GM19099 (cell line): ENCODE results near the gene FAM168A.

ENCODE experiments used
- POLR2A ChIP-seq: IDR thresholded peaks from 3 replicates; pipeline ENCODE4 v1.6.1; 2011; ENCODE audit warnings: low read depth; ENCODE audit not compliant: insufficient read length; ENCODE audit errors: extremely low read depth

FAM168A gene

DNA sequence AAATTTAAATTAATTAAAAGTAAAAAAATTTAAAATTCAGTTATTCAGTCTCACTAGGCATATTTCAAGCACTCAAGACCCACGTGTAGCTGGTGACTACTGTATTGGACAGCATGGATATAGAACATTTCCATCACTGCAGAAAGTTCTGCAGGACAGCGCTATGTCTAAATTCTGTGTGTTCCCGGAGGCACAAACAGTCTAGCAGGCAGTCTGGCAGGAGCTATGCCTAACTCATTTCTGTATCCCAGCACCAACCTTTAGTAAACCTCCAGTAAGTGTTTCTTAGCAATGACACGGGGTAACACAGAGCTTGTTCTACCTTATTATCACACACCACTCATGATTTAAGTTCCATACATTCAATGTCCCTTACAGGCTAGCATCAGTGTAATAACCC is 48.5 kb downstream of the FAM168A start:
- no peak for TF ChIP-seq POLR2A

- TF ChIP-seq POLR2A = no peak
Observed at GRCh38 chr11:73547706-73548595, 50.0 kb downstream of the FAM168A start.

DNA sequence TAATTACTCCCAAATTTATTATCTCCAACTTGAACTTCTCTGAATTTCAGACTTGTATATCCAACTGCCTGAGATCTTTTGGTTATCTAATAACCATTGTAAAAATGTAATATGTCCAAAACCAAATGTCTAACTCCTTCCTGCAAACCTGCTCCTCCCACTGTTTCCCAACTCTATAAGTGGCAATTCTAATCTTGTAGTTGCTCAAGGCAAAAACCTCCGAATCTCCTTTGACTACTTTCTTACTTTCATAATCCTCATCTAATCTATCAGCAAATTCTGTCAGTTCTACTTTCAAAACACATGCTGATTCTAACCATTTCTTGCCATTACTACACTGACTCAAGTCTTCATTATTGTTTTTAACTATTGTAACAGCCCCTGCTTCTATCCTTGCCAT is 55.7 kb downstream of the FAM168A start:
- TF ChIP-seq POLR2A = no peak

DNA sequence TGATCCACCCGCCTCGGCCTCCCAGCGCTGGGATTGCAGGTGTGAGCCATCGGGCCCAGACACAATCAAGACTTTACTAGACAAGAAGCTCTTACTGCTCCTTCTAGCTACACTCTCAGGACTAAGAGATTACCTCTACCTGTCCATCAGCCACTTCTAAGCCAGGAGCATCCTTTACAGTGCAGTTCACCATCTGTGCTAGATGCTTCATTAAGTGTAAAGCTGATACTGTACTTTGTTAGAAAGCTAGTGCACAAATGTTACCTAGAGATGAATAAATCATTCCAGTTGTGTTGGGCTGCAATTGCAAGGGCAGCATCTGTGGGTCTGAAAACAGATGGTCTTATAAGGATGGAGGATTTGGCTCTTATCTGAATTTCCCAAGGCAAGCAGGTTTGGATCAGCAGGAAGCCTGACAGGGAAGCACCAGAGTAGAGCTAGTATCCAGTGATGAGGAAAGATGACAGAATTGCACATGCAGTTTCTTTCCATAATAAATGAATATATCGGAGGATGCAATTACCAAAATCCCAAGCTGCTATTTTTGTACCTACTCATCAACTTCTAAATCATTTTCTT is 58.3 kb downstream of the FAM168A start:
- no peak for TF ChIP-seq POLR2A

DNA sequence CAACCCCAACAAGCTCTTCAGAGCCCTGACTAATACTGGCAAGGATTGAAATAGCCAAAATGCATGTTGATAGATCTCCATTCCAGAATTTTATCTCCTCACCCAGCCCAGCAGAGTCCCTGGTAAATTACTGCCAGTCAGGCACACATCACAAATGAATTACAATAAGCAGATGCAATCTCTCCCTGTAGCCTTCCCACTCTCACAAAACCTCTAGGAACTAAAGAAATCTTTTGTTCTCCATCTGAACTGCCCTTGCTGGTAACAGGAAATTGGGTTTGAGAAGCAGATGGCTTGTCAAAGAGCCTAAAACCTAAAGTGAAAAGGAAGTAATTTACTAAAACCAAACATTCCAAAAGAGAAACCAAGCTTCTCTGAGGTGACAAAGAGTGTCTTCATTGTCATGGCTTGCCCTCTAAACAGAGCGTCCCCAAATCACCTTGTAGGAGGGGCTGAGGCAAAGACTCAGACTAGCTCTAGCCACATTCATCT is 59.5 kb downstream of the FAM168A start:
- no peak for TF ChIP-seq POLR2A

- TF ChIP-seq POLR2A = no peak
Observed at GRCh38 chr11:73537969-73538368, 59.9 kb downstream of the FAM168A start.

GRCh38 chr11:73536961-73537360 is 61.0 kb downstream of the FAM168A start:
- TF ChIP-seq POLR2A = no peak

- no peak for TF ChIP-seq POLR2A
Observed at GRCh38 chr11:73532310-73532709, 65.6 kb downstream of the FAM168A start.

DNA sequence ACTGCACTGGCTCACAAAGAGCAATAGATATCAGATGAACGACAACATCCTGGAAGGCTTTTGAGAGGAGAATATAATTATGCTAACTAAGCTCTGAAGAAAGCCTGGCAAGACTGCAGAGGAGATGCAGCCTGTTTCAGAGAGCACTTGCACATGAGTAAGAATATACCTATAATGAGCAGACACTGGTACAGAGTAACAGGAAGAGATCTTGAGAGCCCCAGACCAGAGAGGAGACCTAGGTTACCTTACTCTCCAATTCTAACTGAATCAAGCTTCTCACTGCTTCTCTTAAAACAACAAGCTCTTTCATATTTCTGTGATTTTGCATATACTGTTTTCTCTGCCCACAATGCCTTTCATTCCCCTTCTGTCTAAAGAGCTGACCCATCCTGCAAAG is 66.5 kb downstream of the FAM168A start:
- no peak for TF ChIP-seq POLR2A

DNA sequence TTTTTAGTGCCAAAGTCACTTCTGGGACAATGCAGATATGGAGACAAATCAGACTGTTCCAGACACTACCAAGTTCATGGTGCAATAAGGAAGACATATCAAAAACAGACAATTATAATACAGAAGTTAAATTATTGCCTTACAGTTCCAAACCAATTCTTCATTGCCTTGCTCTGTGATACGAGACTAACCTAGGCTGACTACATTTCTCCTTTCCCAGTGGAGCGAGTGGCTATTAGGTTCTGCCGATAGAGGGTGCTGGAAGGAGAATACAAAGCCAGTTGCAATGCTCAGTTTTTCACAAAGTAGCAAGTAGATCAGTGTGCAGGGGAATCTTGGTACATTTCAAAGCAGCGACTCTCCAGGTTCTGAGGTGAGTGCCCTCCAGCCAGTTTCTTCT is 67.8 kb downstream of the FAM168A start:
- TF ChIP-seq POLR2A = no peak

DNA sequence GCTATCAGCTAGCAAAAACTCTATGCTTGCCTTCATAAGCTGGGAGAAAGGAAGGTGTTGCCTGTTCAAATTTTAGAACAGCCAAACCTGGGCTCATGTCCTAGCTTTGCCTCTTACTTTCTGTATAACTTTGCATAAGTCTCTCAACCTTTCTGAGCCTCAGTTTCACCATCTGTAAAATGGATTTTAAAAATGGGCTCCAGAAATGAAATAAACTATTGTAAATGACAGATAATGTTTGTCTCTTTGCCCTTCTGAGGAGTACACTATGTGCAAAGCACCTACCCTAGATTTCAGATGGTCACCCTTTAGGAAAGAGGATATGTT is 68.7 kb downstream of the FAM168A start:
- no peak for TF ChIP-seq POLR2A

DNA sequence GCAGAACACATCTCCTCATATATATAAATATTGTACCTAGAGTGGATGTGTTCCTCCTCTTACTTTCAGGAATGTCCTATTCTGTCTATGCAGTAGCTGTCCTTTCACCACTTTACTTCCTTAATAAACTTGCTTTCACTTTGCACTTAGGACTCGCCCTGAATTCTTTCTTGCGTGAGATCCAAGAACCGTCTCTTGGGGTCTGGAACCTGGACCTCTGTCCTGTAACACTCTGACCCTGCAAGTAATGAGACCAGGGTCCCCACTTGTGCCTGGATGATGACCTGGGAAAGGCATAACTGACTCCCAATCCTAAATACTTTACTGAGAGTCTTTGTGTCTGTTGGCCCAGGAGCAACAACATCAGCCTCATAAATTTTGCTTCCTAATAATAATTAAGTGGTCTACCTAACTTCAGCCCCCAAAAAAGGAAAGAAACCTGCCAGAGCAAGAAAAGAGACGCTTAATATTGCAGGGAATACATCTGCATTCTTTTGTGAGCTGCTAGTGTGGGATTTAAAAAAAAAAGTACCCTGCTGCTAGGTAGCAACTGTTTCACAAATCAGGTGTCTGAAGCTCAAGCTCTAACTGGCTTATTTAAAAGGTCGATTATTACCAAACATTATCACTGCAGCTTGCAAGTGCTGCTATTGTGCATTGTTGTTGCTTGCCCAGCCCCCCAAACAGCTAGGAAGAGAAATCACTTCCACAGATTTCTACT is 69.3 kb downstream of the FAM168A start:
- no peak for TF ChIP-seq POLR2A

- TF ChIP-seq POLR2A = no peak
Observed at GRCh38 chr11:73528013-73528412, 69.9 kb downstream of the FAM168A start.

DNA sequence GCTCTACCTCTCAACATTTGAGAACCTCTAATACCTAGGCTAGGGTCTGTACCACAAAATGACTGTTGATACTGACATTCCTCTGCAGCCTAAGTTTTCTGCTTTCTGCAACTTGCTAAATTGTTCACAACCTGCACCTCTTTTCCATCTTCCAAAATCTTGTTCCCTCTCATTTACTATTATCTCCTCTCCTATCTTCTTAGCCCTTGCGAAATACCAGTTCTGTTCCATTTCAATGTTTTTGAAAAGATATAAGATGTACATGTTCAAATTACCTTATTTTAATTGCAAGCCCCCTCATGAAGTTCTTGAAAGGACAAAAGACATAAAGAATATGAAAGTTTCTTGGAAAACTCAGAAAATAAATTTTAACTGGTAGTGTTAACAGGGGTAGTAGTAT is 72.3 kb downstream of the FAM168A start:
- no peak for TF ChIP-seq POLR2A

- no peak for TF ChIP-seq POLR2A
Observed at GRCh38 chr11:73524774-73525173, 73.1 kb downstream of the FAM168A start.

DNA sequence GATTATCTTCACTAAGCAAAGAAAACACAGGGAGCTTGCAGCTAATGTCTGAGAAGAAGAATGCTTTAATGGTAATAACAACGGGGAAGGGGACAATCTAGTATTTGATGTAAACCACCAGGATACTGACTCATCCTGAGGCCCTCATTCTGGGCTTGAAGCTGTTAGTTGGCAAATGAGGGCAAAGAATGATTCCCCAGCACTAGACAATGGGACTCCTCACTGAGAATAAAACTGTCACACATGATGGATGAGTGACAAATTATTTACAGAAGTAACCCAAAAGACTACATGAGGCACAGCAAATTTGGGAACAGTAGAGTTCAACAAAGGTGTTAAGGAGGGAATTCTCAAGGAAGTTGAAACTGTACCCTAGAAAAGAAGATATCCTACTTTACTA is 76.3 kb downstream of the FAM168A start:
- no peak for TF ChIP-seq POLR2A
